ENCODE results near the gene RAB40C. TPM values are rescaled to one million over a fixed set of nuclear protein-coding genes. Genes with fewer than 3 reads are reported as not detected.
A peak's percentile ranks its signal among the peaks of the same experiment; 100 is the strongest.

Gene RAB40C
- total RNA-seq, 1 experiment from 2014 or later, result 22.5 TPM

DNA sequence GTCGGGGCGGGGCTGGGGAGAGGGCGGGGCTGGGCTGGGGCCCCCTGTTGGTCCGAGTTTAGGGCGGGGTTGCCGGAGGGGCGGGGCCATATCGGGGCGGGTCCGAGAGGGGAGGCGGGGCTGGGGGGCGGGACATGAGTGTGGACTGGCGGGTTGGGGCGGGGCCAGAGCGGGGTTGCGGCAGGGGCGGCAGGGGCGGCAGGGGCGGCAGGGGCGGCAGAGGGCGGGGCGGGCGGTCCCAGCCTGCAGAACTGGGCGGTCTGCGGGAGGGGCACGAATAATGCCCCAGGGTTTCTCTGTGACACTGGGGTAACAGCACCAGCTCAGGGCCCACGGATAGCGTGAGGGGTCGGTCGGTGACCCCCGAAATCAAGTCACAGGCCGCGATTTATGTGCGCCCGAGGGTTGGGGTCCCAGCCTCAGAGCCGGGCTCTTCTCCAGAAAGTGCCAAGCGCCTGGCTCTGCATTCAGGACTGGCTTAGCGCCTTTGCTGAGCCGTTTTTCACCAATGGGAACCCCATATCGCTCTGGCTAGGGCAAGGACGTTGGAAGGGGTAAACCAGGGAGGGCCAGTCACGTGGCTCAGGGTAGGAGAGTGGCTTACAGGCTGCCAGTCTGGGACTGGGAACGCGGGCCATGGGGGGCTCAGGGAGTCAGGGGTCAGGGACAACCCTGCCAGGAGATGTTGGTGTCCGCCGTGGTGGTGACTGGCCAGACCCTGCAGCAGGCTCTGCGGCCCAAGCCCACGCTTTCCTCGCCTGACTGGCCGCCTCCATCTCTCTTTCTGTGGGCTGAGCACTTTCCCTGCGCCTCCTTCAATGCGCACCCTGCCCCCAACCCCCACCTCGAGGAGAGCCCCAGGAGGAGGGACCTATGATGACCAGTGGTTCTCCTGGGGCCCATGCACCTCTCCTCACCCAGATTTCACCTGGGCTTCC lies 47.5 kb downstream of the RAB40C start (continued):
- TF ChIP-seq, protein P1, sequence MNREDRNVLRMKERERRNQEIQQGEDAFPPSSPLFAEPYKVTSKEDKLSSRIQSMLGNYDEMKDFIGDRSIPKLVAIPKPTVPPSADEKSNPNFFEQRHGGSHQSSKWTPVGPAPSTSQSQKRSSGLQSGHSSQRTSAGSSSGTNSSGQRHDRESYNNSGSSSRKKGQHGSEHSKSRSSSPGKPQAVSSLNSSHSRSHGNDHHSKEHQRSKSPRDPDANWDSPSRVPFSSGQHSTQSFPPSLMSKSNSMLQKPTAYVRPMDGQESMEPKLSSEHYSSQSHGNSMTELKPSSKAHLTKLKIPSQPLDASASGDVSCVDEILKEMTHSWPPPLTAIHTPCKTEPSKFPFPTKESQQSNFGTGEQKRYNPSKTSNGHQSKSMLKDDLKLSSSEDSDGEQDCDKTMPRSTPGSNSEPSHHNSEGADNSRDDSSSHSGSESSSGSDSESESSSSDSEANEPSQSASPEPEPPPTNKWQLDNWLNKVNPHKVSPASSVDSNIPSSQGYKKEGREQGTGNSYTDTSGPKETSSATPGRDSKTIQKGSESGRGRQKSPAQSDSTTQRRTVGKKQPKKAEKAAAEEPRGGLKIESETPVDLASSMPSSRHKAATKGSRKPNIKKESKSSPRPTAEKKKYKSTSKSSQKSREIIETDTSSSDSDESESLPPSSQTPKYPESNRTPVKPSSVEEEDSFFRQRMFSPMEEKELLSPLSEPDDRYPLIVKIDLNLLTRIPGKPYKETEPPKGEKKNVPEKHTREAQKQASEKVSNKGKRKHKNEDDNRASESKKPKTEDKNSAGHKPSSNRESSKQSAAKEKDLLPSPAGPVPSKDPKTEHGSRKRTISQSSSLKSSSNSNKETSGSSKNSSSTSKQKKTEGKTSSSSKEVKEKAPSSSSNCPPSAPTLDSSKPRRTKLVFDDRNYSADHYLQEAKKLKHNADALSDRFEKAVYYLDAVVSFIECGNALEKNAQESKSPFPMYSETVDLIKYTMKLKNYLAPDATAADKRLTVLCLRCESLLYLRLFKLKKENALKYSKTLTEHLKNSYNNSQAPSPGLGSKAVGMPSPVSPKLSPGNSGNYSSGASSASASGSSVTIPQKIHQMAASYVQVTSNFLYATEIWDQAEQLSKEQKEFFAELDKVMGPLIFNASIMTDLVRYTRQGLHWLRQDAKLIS (CRISPR knock-in tag; IDR thresholded peaks at IDR 0.05; ENCODE audit: borderline replicate concordance), result no peak
- TF ChIP-seq FOXP4 (CRISPR knock-in tag; IDR thresholded peaks at IDR 0.05), result 0 out of 2 replicates have a peak, but pooled peaks have one; percentile 27
- no peak; the same call in 1 of the 2 replicates for TF ChIP-seq FOXP1 (CRISPR knock-in tag; IDR thresholded peaks at IDR 0.05; ENCODE audit: borderline replicate concordance)
- TF ChIP-seq SP1 (CRISPR knock-in tag; conservative IDR thresholded peaks at IDR 0.05), result peak; percentile 40
- no peak for TF ChIP-seq PRDM15 (CRISPR knock-in tag; IDR thresholded peaks at IDR 0.05)
- TF ChIP-seq, protein P2, sequence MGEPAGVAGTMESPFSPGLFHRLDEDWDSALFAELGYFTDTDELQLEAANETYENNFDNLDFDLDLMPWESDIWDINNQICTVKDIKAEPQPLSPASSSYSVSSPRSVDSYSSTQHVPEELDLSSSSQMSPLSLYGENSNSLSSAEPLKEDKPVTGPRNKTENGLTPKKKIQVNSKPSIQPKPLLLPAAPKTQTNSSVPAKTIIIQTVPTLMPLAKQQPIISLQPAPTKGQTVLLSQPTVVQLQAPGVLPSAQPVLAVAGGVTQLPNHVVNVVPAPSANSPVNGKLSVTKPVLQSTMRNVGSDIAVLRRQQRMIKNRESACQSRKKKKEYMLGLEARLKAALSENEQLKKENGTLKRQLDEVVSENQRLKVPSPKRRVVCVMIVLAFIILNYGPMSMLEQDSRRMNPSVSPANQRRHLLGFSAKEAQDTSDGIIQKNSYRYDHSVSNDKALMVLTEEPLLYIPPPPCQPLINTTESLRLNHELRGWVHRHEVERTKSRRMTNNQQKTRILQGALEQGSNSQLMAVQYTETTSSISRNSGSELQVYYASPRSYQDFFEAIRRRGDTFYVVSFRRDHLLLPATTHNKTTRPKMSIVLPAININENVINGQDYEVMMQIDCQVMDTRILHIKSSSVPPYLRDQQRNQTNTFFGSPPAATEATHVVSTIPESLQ (CRISPR knock-in tag; IDR thresholded peaks at IDR 0.05), result no peak
- no peak for TF ChIP-seq JUN (CRISPR knock-in tag; IDR thresholded peaks at IDR 0.05)
- peak; percentile 87 for TF ChIP-seq USF1 (CRISPR knock-in tag; IDR thresholded peaks at IDR 0.05)
- no peak for TF ChIP-seq ZNF423 (CRISPR knock-in tag; IDR thresholded peaks at IDR 0.05)
- no peak for TF ChIP-seq SOX15 (CRISPR knock-in tag; IDR thresholded peaks at IDR 0.05)
- no peak for TF ChIP-seq ATF2 (CRISPR knock-in tag; IDR thresholded peaks at IDR 0.05; ENCODE audit: borderline replicate concordance, low read depth)
- no peak for TF ChIP-seq HMGA2 (CRISPR knock-in tag; IDR thresholded peaks at IDR 0.05)
- TF ChIP-seq MAX (CRISPR knock-in tag; IDR thresholded peaks at IDR 0.05), result peak; percentile 42; the same call in 1 of the 2 replicates
- TF ChIP-seq EMX1 (CRISPR knock-in tag; IDR thresholded peaks at IDR 0.05), result no peak
- TF ChIP-seq GRHL2 (CRISPR knock-in tag; IDR thresholded peaks at IDR 0.05; ENCODE audit: insufficient replicate concordance, severe bottlenecking), result no peak
- TF ChIP-seq MYBL2 (CRISPR knock-in tag; IDR thresholded peaks at IDR 0.05), result no peak
- TF ChIP-seq USF2 (CRISPR knock-in tag; IDR thresholded peaks at IDR 0.05), result peak; percentile 88
- TF ChIP-seq ATF3 (CRISPR knock-in tag; conservative IDR thresholded peaks at IDR 0.05), result no peak
- TF ChIP-seq, protein P3, sequence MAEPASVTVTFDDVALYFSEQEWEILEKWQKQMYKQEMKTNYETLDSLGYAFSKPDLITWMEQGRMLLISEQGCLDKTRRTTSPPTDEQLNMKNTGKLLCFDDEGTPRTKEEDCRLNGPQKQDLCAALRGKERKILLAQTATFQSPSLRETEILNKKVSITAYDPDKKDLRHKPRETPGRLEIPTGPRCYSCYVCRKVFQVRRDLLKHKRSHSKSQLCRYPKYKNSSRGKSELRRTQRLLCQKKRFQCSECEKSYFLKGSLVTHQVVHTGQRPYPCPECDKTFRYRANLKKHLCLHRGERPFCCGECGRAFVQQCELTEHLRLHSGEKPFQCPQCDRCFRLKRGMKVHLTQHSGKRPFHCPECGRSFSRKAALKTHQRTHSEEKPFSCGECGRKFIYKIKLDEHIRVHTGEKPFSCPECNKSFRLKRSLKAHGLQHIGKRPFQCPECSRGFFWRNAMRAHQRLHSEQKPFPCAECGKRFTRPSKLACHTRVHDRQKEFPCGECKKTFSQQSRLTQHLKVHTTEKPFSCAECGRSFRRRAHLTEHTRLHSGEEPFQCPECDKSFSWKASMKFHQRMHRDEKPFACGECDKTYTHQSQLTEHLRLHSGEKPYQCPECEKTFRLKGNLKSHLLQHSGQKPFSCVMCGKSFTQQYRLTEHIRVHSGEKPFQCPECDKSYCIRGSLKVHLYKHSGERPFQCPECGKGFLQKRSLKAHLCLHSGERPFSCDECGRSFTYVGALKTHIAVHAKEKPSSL (CRISPR knock-in tag; conservative IDR thresholded peaks at IDR 0.05), result no peak

Measured in WTC11 (cell line).